ENCODE results near the gene AFMID. TPM values are rescaled to one million over a fixed set of nuclear protein-coding genes. Genes with fewer than 3 reads are reported as not detected.

AFMID gene
- total and polyA plus RNA-seq, 2 of the 13 experiments (the other 11 are each of a cell fraction or from before 2014, with no cell fraction given) = 249 to 270 TPM

DNA sequence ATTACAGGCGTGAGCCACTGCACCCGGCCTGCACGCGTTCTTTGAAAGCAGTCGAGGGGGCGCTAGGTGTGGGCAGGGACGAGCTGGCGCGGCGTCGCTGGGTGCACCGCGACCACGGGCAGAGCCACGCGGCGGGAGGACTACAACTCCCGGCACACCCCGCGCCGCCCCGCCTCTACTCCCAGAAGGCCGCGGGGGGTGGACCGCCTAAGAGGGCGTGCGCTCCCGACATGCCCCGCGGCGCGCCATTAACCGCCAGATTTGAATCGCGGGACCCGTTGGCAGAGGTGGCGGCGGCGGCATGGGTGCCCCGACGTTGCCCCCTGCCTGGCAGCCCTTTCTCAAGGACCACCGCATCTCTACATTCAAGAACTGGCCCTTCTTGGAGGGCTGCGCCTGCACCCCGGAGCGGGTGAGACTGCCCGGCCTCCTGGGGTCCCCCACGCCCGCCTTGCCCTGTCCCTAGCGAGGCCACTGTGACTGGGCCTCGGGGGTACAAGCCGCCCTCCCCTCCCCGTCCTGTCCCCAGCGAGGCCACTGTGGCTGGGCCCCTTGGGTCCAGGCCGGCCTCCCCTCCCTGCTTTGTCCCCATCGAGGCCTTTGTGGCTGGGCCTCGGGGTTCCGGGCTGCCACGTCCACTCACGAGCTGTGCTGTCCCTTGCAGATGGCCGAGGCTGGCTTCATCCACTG is 27.0 kb downstream of the AFMID start, which contains the start of gene BIRC5 (continued):
- TF ChIP-seq PAWR (CRISPR knock-in tag; IDR thresholded peaks at IDR 0.05; ENCODE audit: borderline replicate concordance) = peak; percentile 99
- TF ChIP-seq FIP1L1 (IDR thresholded peaks at IDR 0.05; ENCODE audit: borderline replicate concordance, insufficient read depth, low read depth, low read length) = no peak
- peak; percentile 78 for TF ChIP-seq HNRNPK (IDR thresholded peaks at IDR 0.05; ENCODE audit: low read depth, low read length, poor library complexity, severe bottlenecking)
- peak; percentile 59; the same call in 1 of the 2 replicates for TF ChIP-seq ZSCAN22 (CRISPR knock-in tag; IDR thresholded peaks at IDR 0.05)
- no peak; the same call in 1 of the 2 replicates for TF ChIP-seq KDM4B (CRISPR knock-in tag; IDR thresholded peaks at IDR 0.05)
- TF ChIP-seq NCOR1 (IDR thresholded peaks at IDR 0.05; ENCODE audit: borderline replicate concordance, low read length) = peak; percentile 29; the same call in 1 of the 2 replicates
- no peak; the same call in 1 of the 2 replicates for TF ChIP-seq CHD2 (IDR thresholded peaks at IDR 0.05; ENCODE audit: low read depth, low read length)
- TF ChIP-seq ZNF207 (IDR thresholded peaks at IDR 0.05; ENCODE audit: borderline replicate concordance) = no peak
- peak; percentile 96 for TF ChIP-seq ZNF883 (CRISPR knock-in tag; IDR thresholded peaks at IDR 0.05; ENCODE audit: not compliant biosample characterization)
- TF ChIP-seq TAF15 (IDR thresholded peaks at IDR 0.05; ENCODE audit: low read depth, low read length, poor library complexity, severe bottlenecking) = peak; percentile 77
- TF ChIP-seq PCBP1 (IDR thresholded peaks at IDR 0.05; ENCODE audit: borderline replicate concordance, low read depth, low read length) = peak; percentile 89; the same call in 1 of the 2 replicates
- TF ChIP-seq ZNF709 (CRISPR knock-in tag; IDR thresholded peaks at IDR 0.05) = no peak; the same call in 1 of the 2 replicates
- TF ChIP-seq RORA (CRISPR knock-in tag; IDR thresholded peaks at IDR 0.05) = no peak
- TF ChIP-seq, protein P1, sequence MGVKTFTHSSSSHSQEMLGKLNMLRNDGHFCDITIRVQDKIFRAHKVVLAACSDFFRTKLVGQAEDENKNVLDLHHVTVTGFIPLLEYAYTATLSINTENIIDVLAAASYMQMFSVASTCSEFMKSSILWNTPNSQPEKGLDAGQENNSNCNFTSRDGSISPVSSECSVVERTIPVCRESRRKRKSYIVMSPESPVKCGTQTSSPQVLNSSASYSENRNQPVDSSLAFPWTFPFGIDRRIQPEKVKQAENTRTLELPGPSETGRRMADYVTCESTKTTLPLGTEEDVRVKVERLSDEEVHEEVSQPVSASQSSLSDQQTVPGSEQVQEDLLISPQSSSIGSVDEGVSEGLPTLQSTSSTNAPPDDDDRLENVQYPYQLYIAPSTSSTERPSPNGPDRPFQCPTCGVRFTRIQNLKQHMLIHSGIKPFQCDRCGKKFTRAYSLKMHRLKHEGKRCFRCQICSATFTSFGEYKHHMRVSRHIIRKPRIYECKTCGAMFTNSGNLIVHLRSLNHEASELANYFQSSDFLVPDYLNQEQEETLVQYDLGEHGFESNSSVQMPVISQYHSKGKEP (CRISPR knock-in tag; IDR thresholded peaks at IDR 0.05) = 0 out of 2 replicates have a peak, but pooled peaks have one; percentile 62
- TF ChIP-seq, protein P2, sequence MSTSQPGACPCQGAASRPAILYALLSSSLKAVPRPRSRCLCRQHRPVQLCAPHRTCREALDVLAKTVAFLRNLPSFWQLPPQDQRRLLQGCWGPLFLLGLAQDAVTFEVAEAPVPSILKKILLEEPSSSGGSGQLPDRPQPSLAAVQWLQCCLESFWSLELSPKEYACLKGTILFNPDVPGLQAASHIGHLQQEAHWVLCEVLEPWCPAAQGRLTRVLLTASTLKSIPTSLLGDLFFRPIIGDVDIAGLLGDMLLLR (CRISPR knock-in tag; IDR thresholded peaks at IDR 0.05) = peak; percentile 91
- peak; percentile 81 for TF ChIP-seq ETV6 (CRISPR knock-in tag; conservative IDR thresholded peaks at IDR 0.05)
- TF ChIP-seq MXI1 (IDR thresholded peaks at IDR 0.05; ENCODE audit: borderline replicate concordance, low read depth, low read length) = peak; percentile 100
- no peak for TF ChIP-seq POLR2AphosphoS2 (IDR thresholded peaks at IDR 0.05; ENCODE audit: low read depth, low read length)
- peak; percentile 69; the same call in 1 of the 2 replicates for TF ChIP-seq GZF1 (CRISPR knock-in tag; IDR thresholded peaks at IDR 0.05)
- peak; percentile 92 for TF ChIP-seq GABPB1 (CRISPR knock-in tag; IDR thresholded peaks at IDR 0.05)
- TF ChIP-seq ZNF335 (CRISPR knock-in tag; IDR thresholded peaks at IDR 0.05) = no peak
- peak; percentile 99 for TF ChIP-seq DMAP1 (CRISPR knock-in tag; IDR thresholded peaks at IDR 0.05)
- no peak for TF ChIP-seq SKI (IDR thresholded peaks at IDR 0.05; ENCODE audit: partially characterized antibody)
- TF ChIP-seq ZBTB7B (CRISPR knock-in tag; IDR thresholded peaks at IDR 0.05) = peak; percentile 57; the same call in 1 of the 2 replicates
- TF ChIP-seq ZBTB14 (CRISPR knock-in tag; IDR thresholded peaks at IDR 0.05) = no peak; the same call in 1 of the 2 replicates
- TF ChIP-seq PHF21A (CRISPR knock-in tag; IDR thresholded peaks at IDR 0.05) = peak; percentile 17; the same call in 1 of the 2 replicates
- no peak for TF ChIP-seq ZNF549 (CRISPR knock-in tag; IDR thresholded peaks at IDR 0.05)
- TF ChIP-seq SMAD1 (CRISPR knock-in tag; IDR thresholded peaks at IDR 0.05; ENCODE audit: borderline replicate concordance, low read depth) = peak; percentile 44; the same call in 1 of the 2 replicates

All from HepG2 (cell line).